NOMO-1 treated with dmso at 0.1 percent for 144 hours (cell line): ENCODE measurements around the gene DBNL.

ENCODE experiments used
- DNase-seq: peaks from one replicate; lab custom pipeline; 2025; ENCODE audit not compliant: unreplicated experiment; lab: John Stamatoyannopoulos, UW

Gene DBNL

DNA sequence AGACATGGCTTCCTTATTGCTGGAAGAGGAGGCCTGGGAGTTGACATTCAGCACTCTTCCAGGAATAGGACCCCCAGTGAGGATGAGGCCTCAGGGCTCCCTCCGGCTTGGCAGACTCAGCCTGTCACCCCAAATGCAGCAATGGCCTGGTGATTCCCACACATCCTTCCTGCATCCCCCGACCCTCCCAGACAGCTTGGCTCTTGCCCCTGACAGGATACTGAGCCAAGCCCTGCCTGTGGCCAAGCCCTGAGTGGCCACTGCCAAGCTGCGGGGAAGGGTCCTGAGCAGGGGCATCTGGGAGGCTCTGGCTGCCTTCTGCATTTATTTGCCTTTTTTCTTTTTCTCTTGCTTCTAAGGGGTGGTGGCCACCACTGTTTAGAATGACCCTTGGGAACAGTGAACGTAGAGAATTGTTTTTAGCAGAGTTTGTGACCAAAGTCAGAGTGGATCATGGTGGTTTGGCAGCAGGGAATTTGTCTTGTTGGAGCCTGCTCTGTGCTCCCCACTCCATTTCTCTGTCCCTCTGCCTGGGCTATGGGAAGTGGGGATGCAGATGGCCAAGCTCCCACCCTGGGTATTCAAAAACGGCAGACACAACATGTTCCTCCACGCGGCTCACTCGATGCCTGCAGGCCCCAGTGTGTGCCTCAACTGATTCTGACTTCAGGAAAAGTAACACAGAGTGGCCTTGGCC, 16.6 kb downstream of the DBNL start:
- DNase-seq, result no peak

GRCh38 chr7:44061645-44062179, 17.2 kb downstream of the DBNL start:
- DNase-seq, result no peak

- DNase-seq, result no peak
Observed at GRCh38 chr7:44062180-44062902, 17.8 kb downstream of the DBNL start.

- no peak for DNase-seq
Observed at GRCh38 chr7:44062903-44063295, 18.4 kb downstream of the DBNL start.

- no peak for DNase-seq
Observed at GRCh38 chr7:44063547-44063893, 19.0 kb downstream of the DBNL start.

GRCh38 chr7:44063894-44064651, 19.6 kb downstream of the DBNL start:
- no peak for DNase-seq

DNA sequence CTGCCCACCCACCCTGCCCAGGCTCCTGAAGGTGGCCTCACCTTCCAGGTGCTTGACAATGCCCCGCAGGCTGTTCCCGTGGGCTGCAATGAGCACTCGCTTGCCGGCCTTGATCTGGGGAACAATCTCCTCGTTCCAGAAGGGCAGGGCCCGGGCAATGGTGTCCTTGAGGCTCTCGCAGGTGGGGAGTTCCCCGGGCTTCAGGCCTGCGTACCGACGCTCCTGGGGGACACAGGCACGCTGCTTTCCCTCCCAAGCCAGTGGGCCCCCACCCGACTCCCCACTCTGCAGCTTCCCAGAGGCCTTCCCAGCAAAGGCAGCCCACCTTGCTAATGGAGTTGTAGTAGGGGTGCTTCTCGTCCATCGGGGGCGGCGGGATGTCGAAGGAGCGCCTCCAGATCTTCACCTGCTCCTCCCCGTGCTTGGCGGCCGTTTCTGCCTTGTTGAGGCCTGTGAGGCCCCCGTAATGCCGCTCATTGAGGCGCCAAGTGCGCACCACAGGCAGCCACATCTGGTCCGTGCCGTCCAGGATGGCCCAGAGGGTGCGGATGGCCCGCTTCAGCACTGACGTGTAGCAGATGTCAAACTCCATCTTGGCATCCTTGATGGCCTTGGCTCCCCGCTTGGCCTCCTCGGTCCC, 20.4 kb downstream of the DBNL start:
- no peak for DNase-seq

- DNase-seq, result no peak
Observed at GRCh38 chr7:44065431-44066110, 21.1 kb downstream of the DBNL start, which contains the start of gene PGAM2. Gene PGAM2 (minus strand): TSS chr7:44065567. CDS start chr7:44065529, 38 bp downstream.

- DNase-seq, result no peak
Observed at GRCh38 chr7:44066111-44066460, 21.6 kb downstream of the DBNL start.

GRCh38 chr7:44066494-44067063, 22.1 kb downstream of the DBNL start:
- no peak for DNase-seq

DNA sequence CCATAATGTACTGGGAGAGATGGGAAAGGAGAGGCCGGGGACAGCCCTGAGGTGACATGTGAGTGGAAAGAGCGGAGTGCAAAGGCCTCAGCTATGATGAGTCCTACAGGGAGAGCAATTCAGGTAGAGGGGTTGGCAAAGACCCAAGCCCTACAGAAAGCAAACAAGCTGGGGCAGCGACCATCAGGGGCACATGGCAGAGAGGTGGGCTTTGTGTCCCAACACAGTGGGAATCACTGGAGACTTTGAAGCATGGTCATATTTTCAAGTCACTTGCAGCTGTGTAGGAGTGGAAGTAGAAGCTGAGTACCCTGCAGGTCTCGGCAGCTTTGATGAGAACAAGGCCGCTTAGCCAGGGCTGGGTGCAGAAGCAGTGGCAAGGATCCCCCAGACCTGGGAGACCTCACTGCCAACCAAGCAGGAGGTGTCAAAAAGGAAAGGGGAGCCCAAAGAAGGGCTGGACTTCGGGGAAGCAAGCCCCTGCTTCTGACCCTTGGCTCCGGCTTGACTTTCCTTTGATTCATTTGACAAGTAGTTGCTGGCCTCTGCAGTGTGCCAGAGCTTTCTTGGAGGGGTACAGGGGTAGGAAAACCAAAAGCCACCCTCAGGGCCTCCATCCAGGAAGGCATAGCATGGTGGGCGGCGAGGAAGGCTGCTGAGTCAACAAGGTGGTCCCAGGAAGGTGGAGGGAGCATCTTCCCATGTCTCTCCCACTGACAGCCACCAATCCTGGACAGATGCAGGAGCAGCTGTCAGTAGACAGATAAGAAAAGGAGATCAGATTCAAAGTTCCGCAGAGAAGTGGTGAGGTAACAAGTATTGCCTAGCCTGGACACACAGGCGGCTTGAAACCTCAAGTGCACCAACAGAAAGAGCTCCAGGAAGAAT, 22.8 kb downstream of the DBNL start:
- no peak for DNase-seq

- DNase-seq, result no peak
Observed at GRCh38 chr7:44068054-44068453, 23.6 kb downstream of the DBNL start.

- DNase-seq, result no peak
Observed at GRCh38 chr7:44071726-44072363, 27.3 kb downstream of the DBNL start.

- DNase-seq, result no peak
Observed at GRCh38 chr7:44072364-44073231, 28.1 kb downstream of the DBNL start.

- peak; percentile 62 for DNase-seq
Observed at GRCh38 chr7:44073664-44074348, 29.3 kb downstream of the DBNL start.

GRCh38 chr7:44074349-44074695, 29.8 kb downstream of the DBNL start:
- no peak for DNase-seq

GRCh38 chr7:44075296-44076075, 31.0 kb downstream of the DBNL start:
- no peak for DNase-seq
